ENCODE measurements around the gene PAEP. TPM values are rescaled to one million over a fixed set of nuclear protein-coding genes. Genes with fewer than 3 reads are reported as not detected.
"Not testable (repeated sequence)": the region's sequence is repeated elsewhere in the genome, so short reads cannot be mapped to it uniquely, and the experiment has no call there.

The PAEP gene
- not detected for total RNA-seq
- long read RNA-seq = 0 reads

- ATAC-seq (no peak), DNase-seq (ENCODE audit: missing footprints) (peak; percentile 37)
- intact Hi-C loops (cut with DNase I) = no loop called here
Observed at GRCh38 chr9:135561391-135562234, at the start of gene PAEP. PAEP (plus strand) TSS chr9:135561756.

GRCh38 chr9:135512241-135512603 lies 49.3 kb upstream of the PAEP start:
- DNase-seq (ENCODE audit: missing footprints) (no peak), ATAC-seq (no peak)
- intact Hi-C loops (cut with DNase I) = no loop called here

- intact Hi-C loops (cut with DNase I) = no loop called here
- ATAC-seq = no peak
- no peak for DNase-seq (ENCODE audit: missing footprints)
Observed at GRCh38 chr9:135512904-135513303, 48.7 kb upstream of the PAEP start.

- intact Hi-C loops (cut with DNase I) = no loop called here
- ATAC-seq = no peak
- DNase-seq (ENCODE audit: missing footprints) = no peak
Observed at GRCh38 chr9:135513351-135513846, 48.2 kb upstream of the PAEP start.

DNA sequence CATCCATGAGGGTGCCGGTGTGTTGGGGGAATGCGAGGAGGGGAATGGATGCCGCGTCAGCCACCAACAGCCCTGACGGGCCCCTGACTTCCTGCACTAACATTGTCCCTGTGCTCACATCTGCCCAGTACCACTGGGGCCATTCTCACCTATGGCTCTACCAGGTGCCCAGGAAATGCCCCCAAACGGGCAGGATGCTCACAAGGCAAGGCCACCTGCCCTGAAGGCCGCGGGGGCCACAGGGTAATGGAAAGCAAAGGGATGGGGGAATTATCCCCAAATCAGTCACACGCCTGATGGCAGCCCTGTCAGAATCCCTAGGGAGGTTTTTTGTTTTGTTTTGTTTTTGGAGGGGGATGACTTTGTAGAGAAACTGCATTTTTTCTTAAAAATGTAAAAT lies 47.6 kb upstream of the PAEP start:
- ATAC-seq; DNase-seq (ENCODE audit: missing footprints); intact Hi-C loops (cut with DNase I): not testable (repeated sequence)

- intact Hi-C loops (cut with DNase I) = no loop called here
- DNase-seq (ENCODE audit: missing footprints) (no peak), ATAC-seq (no peak)
Observed at GRCh38 chr9:135514342-135515082, 47.0 kb upstream of the PAEP start.

- ATAC-seq = no peak
- intact Hi-C loops (cut with DNase I) = no loop called here
- DNase-seq (ENCODE audit: missing footprints) = no peak
Observed at GRCh38 chr9:135515083-135515951, 46.2 kb upstream of the PAEP start.

GRCh38 chr9:135516132-135516860 lies 45.3 kb upstream of the PAEP start:
- intact Hi-C loops (cut with DNase I) = no loop called here
- no peak for DNase-seq (ENCODE audit: missing footprints)
- no peak for ATAC-seq

GRCh38 chr9:135517407-135517822 lies 44.1 kb upstream of the PAEP start:
- intact Hi-C loops (cut with DNase I) = no loop called here
- ATAC-seq (no peak), DNase-seq (ENCODE audit: missing footprints) (no peak)

DNA sequence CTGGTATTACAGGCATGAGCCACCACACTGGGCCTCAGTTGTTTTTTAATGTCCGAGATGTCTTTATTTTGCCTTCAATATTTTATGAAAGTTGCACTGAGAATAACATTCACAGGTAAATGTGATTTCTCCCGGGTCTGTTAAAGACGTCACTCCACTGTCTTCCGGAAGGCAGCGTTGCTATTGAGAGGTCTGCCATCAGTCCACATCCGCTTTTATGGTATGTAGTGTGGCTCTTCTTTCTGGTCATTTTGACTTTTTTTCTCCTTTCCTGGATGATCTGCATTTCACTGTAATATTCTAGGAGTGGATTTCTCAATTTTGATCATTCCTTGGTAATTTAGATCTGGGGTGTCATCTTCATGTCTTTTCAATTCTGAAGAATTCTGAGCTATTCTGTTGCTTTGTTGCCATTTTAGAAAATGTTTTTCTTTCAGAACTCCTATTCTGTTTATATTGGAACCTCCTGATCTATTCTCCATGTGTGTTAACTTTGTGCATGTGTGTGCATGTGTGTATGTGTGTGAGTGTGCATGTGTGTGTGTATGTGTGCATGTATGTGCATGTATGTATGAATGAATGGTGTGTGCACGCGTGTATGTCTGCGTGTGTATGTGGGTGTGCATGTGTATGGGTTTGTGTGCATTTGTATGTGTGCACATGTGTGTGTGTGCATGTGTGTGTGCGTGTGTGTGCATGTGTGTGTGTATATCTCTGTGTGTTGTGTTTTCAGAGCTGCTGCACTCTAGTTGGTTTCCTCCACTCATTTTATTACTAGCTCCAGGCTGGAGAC lies 42.2 kb upstream of the PAEP start:
- intact Hi-C loops (cut with DNase I) = no loop called here
- ATAC-seq (no peak), DNase-seq (ENCODE audit: missing footprints) (no peak)

DNA sequence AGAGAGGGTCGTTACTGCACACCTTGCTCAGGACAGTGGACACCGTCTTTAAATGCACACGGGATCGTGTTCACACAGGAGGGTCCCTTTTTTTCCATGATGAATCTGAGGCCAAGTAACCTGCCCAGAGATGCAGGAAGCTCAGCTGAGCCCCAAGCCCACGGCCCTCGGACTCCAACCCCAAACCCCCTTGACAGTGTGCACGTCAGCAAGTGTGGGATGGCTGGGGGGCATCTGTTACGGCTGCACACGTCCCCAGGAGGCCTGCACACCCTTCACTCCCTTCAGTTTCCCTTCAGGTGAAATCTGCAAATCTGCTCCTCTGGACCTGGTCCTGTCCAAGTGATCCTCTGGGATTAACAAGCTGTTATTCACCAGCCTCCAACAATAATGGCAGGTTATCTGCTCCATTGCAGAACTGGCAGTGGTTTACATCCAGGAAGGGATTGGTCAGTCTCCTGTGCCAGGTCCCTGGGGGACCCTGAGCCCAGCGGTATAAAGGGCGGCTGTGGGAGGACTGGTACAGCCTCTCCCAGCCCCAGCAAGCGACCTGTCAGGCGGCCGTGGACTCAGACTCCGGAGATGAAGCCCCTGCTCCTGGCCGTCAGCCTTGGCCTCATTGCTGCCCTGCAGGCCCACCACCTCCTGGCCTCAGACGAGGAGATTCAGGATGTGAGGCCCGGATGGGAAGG lies 40.5 kb upstream of the PAEP start, which contains the start of gene LCN1:
Gene LCN1, plus strand, starts transcription at position 525 of the 692 bp plus-strand sequence. Its CDS starts 58 bp downstream, at position 583.
- DNase-seq (ENCODE audit: missing footprints) (no peak), ATAC-seq (no peak)
- intact Hi-C loops (cut with DNase I) = no loop called here

DNA sequence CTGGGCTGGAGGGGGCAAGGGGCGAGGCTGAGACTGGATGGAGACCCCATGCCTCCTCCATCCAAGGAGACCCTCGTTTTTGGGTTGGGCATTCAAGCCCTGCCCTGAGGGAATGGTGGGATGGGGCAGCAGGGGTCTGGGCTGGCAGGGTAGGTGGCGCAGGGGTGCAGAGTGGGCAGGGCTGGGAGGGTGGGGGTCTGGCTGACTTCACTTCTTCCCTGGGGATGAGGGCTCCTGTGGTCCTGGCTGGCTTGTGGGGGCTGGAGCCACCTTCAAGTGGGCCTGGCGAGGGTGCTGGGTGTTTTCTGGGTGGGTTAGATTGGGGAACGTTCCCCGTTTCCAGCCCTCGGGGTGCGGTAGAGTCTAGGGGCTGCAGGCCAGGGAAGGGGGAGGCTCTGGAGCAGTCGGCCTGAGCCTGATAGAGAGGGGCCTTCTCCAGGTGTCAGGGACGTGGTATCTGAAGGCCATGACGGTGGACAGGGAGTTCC lies 39.9 kb upstream of the PAEP start:
- intact Hi-C loops (cut with DNase I) = no loop called here
- ATAC-seq (no peak), DNase-seq (ENCODE audit: missing footprints) (no peak)

DNA sequence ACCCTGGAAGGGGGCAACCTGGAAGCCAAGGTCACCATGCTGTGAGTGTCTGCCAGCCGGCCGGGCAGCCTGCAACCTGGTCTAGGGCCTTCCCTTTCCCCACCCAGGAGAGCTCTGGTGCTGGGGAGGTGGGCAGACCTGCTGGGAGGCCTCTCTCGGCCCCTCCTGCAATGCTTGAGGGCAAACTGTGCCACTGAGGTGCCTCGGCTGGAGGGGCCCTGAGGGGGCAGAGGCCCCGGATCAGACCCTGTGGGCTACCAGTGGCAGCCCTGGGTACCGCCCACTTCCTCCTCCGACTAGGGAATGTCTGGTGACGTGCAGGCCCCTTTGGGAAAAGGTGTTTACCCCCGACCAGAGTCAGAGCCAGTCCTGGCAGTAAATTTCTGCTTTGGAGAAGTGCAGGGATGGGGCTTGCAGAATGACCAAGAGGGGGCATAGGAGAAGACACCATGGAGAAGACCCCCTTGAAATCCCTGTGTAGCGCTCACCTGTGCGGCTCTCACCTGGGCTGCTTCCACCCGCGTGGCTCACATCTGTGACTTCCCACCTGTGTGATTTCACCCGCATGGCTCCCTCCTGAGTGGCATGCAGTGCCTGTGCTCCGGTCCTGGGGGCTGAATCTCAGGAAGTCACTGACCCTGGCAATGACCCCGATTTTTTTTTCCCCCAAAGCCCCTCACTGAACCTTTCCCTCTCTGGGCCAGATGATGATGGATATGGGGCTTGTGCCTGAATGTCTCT lies 39.2 kb upstream of the PAEP start:
- DNase-seq (ENCODE audit: missing footprints) (no peak), ATAC-seq (no peak)
- intact Hi-C loops (cut with DNase I) = no loop called here

DNA sequence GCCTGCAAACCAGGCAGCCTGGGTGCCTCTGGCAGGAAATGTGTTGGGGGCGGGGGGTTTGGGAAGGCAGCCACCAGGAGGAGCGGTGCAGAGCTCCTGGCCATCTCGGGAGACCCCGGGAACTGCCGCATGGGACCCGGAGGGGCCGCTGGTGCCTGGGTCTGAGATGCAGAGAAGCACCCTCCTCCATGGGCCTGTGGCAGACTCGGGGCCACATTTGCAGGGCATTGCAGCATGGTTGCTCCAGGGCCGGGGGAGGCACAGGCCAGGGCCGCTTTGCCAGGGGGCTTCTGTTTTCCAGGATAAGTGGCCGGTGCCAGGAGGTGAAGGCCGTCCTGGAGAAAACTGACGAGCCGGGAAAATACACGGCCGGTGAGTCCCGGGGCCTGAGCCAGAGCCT lies 38.6 kb upstream of the PAEP start:
- intact Hi-C loops (cut with DNase I) = no loop called here

DNA sequence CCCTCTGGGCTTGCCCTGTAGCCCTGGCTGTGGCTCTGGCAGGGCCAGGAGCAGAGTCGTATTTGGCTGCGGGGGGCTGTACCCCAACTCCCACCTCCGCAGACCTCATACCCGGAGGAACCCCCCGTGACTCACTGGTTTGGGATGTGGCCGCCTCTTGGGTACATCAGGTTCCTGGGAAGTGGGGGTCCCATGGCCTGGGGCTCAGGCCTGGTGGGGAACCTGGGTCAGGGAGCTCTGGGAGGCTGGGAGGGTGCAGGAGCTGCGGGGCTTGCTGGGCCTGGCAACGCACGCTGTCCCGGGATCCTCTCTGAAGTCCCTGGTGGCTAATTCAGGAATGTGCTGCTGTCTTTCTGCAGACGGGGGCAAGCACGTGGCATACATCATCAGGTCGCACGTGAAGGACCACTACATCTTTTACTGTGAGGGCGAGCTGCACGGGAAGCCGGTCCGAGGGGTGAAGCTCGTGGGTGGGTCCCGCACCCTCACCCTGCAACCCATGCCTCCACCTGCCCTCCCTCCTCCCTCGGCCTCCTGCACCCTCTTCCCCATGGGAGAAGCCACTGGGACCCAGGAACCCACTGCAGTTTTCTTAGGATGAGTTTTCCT lies 37.9 kb upstream of the PAEP start:
- DNase-seq (ENCODE audit: missing footprints) = no peak
- no peak for ATAC-seq
- intact Hi-C loops (cut with DNase I) = no loop called here

More for the DNA sequence above, 38.6 kb upstream of the PAEP start:
- DNase-seq (ENCODE audit: missing footprints) (no peak), ATAC-seq (no peak)

Measured in Right ventricle myocardium inferior (tissue), 1 donor.